SW 1271 (cell line): ENCODE results near the gene METAP1.
A peak's percentile ranks its signal among the peaks of the same experiment; 100 is the strongest.
"Not testable (repeated sequence)": the region's sequence is repeated elsewhere in the genome, so short reads cannot be mapped to it uniquely, and the experiment has no call there.

Source experiments
- DNase-seq, 2 experiments: peaks; one replicate each; lab custom pipeline; 2025; lab: John Stamatoyannopoulos, UW

The METAP1 gene

DNA sequence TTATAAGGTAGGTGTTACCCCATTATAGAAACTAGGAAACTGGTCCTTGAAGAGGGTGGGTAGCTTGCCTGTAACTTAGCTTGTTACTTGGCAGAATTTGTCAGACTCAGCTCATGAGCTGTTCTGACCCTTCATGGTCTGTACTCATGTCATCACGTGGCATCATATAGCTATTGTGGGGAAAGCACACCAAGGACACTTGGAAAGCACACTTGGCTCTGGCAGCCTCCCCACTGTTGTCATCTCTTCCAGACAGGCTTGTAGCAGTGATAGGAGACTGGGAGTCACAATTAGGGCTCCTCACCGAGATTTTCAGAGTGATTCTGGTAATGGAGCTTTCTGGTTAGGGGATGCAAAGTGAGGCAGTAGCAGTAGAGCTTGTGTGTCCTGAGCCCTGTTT lies 62.7 kb downstream of the METAP1 start:
- no peak for DNase-seq

DNA sequence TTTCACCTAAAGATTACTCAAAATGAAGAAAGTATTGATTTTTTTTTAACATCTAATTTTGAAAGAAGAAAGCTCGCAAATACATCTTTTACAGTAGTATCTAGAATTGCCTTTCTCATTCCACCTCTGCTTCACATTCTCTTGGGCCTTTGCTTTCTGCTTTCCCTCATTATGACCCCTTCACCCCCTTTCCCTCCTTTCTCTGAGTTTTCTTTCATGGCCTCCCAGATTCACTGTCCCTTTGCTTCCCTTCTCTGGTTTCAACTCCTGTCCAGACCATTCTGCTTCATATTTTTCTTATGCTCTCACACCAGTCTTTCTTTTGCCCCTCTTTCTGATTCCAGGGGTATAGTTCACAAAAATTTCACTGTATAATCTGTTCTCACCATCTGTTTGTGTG lies 64.0 kb downstream of the METAP1 start:
- no peak for DNase-seq

DNA sequence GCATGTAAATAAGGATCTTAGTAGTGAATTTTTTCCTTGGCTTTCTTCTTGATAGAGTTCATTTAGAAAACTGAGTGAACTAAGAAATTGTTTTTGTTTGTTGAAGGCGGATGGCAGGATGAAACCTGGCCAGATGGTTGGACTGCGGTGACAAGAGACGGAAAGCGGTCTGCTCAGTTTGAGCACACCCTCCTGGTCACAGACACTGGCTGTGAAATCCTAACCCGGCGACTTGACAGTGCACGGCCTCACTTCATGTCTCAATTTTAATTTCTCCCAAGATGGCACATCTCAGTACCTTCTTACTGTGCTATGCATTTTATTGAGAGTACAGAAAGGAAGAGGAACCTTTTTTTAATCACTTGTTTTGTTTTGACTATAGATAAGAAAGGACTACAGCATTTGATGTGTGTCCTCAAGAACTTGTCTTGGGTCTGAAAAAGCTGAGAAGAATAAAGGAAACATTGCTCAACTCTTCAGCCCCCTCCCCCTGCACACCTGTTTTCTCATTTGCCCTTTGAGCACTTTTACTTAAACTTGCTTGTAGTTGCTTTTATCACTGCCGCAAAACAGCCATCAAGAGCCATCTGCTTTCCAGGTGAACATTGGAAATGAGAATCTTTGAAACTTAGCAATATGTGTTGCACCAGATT lies 65.7 kb downstream of the METAP1 start:
- no peak for DNase-seq

DNA sequence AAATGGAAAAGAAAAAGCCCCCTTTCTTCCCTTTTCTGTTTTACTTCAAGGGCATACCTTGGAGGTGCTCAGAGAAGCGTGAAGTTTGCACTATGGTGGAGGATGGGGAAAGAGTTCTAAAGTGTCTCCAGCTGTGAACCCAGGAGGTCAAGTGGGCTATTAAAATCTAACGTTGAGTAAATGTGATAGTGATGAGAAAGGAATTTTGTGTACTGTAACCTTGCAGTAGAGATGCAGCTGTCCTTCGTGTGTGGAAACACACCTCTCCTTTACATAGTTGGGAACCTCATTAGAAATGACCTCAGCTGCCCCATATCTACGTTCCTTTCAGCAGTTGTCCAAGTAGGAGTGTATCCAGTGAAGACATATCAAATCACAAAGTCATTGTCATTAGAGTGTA lies 66.6 kb downstream of the METAP1 start:
- no peak for DNase-seq

DNA sequence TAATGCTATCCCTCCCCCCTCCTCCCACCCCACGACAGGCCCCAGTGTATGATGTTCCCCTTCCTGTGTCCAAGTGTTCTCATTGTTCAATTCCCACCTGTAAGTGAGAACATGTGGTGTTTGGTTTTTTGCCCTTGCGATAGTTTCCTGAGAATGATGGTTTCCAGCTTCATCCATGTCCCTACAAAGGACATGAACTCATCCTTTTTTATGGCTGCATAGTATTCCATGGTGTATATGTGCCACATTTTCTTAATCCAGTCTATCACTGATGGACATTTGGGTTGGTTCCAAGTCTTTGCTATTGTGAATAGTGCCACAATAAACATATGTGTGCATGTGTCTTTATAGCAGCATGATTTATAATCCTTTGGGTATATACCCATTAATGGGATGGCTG lies 70.0 kb downstream of the METAP1 start:
- not testable (repeated sequence) for DNase-seq

DNA sequence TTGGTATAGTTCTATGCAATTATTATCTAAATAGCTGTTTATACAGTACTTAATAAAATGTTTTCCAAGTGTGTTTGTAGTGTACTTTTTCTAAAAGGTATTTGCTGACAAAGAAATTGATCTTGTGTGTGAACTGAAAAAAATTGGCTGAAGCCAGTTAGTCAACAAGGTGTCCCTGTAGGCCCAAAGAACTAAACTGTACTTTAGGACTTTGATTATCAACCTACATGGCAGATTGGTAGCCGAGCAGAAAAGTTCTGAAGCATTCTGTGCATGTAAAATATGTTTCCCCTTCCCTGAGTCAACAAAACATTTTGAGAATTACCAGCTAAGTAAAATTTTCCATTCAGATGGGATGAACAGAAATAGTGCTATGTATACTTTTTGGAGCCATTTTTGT lies 72.1 kb downstream of the METAP1 start:
- DNase-seq, result no peak

DNA sequence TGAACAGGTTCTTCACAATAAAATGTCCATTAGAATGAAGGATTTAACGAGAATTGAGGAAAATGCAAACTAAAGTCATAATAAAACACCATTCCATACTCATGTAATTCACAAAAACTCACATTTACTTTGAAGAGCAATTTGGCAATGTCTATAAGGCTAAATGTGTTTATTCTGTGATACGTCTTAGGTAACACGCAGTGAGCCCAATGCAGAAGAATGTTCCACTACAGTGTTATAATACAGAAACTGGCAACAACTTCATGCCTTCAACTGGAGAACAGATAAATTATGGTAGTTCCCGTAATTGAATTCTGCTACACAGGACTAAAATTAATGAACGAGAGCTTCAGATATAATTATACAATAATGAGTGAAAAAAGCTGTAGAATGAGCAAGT lies 75.6 kb downstream of the METAP1 start:
- DNase-seq, result no peak

DNA sequence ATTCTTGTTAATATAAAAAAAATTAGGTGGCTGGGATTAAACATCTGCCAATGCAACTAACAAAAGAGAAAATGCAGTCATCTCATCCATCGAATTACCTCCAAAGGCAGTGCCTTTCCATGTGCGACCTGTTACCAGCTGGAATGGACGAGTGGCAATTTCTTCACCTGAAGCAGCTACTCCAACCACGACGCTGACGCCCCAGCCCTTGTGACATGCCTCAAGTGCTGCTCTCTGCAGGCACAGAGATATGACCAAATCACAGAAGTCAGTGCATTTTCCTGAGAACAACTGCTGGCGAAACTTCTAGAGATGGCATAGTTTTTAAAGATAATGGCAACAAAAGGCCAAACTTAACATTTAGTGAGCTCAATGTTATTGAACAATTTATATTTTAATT lies 79.3 kb downstream of the METAP1 start:
- no peak for DNase-seq

DNA sequence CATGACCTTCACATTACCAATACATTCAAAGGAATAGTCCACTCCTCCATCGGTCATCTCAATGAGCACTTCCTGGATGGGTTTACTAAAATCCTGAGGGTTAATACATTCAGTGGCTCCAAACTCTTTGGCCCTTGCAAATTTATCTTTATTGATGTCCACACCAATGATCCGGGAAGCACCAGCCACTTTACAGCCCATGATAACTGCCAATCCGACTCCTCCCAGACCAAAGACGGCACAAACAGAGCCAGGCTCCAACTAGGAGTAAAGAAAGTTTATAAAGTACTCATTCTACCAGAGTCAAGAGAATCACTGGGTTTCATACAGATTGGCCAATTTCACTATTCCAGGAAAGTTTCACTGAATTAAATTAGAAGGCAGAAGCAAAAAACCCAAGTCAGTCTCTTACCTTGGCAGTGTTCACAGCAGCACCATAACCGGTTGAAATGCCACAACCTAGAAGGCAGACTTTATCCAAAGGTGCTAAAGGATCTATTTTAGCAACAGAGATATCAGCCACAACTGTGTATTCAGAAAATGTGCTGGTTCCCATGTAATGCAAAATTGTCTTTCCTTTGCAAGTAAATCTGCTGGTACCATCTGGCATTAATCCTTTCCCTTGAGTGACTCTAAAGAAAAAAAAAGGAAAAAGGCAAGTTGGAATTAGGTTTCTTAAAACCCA lies 80.9 kb downstream of the METAP1 start:
- no peak for DNase-seq

DNA sequence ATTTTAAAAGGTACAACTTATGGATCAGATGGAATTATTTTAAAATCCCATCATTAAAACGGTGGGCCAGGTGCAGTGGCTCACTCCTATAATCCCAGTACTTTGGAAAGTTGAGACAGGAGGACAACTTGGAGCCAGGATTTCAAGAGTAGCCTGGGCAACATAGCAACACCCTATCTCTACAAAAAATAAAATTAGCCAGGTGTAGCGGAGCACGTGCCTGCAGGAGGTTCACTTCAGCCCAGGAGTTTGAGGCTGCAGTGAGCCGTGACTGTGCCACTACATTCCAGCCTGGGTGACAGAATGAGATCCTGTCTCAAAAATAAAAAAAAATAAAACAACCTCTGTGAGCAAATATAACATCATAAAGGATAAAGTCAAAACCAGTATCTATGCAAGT lies 81.7 kb downstream of the METAP1 start:
- DNase-seq, result no peak

DNA sequence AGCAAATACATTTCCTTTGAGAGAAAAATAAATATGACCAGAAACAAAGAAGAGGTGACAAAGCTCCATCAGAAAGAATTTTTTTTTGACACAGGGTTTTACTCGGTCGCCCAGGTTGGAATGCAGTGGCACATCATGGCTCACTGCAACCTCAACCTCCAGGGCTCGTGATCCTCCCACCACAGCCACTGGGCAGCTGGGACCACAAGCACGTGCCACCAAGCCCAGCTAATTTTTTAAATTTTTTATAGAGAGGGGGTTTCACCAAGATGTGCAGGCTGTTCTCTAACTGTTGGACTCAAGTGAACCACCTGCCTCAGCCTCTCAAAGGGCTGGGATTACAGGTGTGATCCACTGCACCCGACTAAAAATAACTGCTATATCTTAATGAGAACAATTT lies 82.8 kb downstream of the METAP1 start:
- DNase-seq, result no peak

DNA sequence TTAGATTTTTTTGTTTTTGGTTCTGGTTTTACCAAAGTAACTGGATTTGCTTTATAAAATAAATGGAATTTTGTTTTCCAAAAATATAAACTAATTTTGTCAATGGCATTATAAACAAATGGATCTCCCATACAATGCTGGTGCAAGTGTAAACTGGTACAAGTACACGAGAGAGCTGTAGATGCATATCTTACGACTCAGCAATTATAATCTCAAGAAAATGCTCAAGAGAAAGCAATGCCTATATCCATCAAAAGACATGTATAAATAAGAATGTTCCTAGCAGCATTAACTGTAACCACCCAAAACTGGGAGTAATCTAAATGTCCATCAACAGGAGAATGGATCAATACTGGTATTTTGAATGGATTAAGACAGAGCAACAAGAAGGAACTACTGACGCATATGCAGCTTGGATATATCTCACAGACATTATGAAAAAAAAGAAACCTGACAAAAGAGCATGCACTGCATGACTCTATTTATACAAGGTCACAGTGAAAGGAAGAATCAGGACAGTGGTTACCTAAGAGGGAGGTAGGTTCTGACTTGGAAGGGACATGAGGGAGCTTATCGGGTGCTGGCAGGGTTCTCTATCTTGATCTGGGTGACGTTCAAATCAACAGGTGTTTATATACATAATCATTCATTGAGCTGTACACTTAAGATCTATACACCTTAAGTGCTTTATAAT lies 83.6 kb downstream of the METAP1 start:
- no peak for DNase-seq

DNA sequence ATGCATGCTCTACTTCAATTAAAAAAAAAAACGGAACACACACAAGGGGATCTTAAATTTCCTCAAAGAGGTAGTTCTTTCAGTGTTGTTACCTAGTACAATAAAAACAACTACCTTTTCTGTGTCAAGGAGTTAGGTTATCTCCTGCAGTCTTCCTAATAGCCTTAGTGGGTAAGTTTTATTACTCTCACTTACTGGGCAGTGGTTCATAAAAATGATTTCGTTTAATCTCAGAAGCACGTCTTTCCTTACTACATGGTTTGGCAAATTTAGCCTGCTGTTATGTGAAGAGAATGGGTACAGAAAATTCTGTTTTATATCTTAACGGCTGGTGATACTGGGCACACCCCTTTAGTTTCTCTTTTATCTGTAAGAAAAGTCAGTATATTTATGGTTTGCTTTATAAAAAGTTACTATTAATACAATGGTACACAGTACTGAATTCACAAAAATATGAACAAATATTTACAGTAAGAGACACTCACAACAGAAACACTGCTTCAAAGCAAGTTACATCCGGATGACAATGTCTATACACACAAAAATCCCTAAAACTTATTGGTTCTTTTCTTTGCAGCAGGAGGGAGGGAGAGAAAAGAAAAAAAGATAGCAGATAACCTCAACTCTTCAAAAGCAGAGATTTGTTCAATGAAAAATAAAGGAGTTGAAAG lies 84.2 kb downstream of the METAP1 start:
- no peak for DNase-seq

DNA sequence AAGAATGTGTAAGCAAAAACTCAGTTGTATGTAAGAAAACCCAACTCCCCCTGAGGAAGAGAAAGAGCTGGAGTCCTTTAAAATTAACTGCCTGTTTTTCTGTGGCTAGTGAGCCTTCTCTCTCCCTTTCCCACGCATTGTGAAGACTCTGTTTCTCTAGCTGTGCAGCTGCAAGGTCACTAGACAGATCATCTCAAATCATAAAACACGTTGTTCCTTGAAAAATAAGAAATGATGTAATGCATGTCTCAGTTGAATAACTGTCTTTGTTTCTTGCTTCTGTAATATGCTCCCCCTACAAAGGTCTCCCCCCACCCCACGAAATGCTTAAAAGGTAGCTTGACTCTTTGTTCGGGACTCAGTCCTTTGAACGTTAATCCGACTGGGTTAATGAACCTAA lies 85.3 kb downstream of the METAP1 start:
- not testable (repeated sequence) for DNase-seq

DNA sequence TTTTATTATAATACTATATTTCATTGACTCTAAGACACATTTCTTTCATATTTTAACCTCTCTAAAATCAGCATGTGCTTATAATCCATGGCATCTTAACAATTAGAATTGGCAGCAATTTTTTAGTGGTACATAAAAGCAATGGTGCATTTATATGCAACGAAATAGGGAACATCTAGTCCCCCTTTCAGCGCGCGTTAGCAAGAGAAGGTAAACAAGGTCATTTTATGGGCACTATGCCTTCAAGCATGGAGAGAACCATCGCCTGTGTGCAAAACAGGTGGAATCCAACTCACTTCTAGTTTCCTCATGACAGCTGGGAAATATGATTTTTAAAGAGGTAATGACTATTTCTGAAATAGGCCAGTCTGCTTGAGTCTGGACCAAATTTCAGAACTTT lies 86.7 kb downstream of the METAP1 start:
- no peak for DNase-seq

DNA sequence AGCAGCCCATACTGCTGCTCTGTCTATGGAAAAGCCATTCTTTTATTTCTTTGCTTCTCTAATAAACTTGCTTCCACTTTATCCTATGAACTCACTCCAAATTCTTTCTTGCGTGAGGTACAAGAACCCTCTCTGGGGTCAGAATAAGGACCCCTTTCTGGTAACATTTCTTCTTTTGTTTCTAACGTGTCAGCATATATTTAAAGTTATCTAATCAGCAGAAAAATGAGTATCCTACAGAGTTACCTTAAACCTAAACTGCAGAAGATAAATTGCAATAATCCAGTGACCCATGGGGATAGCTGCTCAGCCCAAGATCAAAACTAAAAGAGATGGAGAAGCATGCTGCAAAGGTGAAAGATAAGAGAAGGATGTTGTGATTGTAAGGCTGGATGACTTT lies 89.1 kb downstream of the METAP1 start:
- no peak for DNase-seq

DNA sequence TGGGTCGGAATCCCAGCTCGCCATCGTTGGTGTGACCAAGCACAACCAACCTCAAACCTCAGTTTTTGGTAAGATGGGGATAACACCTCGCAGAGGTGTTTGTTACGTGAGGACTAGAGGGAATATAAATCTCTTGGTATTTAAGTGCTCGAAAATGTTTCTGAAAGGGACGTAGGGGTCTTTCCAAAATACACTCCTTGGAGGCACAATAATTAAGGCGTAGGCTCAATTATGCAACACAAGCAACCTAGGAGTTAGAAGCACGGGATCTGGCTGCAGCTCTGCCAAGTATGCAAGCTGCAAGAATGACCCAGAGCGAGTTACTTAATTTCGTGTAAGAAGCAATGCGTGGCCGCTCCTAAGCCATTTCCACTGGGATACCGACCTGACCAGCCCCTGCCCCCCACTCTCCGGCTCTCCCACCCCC lies 92.5 kb downstream of the METAP1 start:
- DNase-seq, result peak in 1 of 2 experiments; percentile 30

DNA sequence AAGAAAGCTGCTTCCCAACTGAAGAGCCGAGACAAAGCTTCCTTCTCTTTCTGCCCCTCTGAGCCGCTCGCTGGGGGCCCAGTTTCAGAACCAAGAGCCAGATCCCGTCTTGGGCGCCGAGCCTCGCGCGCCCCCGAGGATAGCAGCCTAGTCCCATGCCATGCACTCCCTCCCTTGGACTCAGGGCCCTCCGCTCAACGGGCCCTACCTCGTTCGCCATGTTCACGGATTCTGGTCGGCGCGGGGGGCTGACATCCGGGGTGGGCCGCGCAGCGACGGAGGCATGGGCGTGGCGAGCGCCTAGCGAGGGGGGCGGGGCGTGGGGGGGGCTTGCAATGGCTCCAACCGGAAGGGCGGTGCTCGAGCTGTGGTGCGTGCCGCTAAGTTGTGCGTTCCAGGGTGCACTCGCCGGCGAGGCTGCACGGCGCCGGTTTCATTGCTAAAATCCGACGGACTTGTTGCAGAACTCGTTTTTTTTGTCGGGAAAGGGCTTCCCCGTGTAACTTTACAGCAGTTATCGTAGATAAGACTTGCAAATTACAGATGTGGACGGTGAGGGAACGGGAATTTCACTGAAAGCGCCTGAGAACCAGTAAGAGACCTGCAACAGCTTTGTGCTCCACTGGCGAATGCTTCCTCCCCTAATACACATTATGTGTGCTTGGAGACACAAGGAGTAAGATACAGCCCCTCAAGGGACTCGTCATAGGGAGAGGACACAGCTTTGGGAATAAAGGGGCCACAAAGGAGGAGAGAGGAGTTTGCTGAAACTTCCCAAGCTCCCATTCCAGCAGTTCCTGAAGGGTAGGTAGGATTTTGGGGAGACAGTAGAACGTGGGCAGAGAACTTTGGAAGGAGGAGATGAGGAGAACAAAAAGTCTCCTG lies 93.2 kb downstream of the METAP1 start, which contains the start of gene ADH5:
Gene ADH5, minus strand, starts transcription at position 308 of the 885 bp plus-strand sequence. Its CDS starts 88 bp downstream, at position 220.
- DNase-seq, result peak; percentile 14 to 79

DNA sequence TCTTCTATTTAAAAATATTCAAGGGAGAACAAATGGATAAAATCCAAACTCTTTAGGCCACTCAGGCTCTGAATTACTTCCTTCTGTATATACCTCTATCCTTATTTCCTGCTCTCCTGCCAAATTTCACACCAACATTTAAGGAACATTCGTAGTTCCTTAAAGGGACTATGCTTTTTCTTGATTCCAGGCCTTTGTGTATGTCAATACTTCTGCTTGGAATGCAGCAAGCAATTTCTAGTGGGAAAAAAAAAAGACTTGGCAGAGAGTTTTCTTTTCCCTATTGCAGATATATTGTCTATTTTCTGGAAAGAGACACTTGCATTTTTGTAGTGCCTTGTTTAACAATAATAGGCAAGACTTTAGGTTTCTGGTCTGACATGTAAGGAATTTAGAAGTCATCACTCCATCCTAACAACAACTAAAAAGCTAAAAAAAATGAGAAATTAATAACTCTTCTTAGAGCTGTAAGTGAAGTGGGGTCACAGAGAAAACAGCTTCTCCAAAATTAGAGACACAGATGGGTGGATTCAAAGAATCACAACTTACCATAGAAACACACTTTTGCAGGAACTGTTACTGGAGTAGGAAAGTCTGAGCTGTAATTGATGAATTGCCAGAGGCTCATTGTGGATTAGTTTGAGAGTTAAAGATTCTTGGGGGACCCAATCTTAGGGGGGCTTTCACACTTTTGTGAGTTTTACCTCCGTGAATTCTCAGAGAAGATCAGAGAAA lies 95.1 kb downstream of the METAP1 start:
- DNase-seq, result no peak

DNA sequence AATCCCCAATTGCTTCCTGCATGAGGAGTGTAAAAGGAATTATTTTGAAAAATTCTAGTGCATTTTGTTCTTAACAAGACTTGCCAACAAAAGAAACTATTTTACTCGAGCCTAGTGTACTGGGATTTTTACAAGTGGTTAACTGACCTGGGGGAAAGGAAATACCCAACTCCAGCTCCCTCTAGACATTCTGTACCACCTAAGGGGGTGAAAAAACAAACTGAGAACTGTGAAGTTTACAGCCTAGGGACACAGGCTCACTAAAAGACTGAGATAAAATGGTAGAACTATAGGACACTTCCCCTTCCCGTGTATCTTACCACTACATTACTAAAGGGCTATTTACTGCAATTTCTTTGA lies 95.7 kb downstream of the METAP1 start:
- DNase-seq, result no peak

DNA sequence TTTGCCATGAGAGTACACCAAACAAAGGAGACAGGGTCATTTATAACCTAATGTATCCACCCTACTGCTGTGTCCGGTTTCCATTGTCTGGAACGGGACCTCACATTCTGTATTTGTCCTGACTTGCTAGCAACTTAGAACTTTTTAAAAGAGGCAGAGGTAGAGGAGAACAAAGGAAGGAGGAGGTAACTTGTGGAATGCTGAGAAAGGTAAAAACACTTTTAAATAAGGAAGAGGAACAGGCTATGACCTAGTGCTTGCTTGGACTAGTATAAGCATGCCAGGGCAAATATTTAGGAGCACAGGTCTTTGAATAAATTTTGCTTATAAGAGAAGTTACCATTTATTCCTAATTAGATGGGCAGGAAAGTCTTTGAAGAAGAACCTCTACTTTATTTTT lies 96.3 kb downstream of the METAP1 start:
- DNase-seq, result not testable (repeated sequence)
